ENCODE measurements around the gene SLCO3A1.

DNA sequence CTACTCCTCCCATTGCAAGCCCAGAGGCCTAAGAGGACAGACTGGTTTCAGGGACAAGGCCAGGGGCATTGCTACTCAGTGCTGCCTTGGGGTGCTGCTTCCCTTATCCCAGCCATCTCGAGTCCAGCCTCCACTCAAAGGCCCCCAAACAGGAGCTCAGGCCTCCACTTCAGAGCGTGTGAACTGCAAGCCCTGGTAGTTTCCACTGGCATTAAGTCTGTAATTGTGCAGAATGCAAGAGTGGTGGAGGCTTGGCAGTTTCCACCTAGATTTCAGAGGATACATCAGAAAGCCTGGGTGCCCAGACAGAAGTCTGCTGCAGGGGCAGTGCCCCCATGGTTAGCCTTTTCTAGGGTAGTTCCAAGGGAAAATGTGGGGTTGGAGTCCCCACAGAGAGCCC lies 347.4 kb downstream of the SLCO3A1 start:
- no peak for TF ChIP-seq POLR2A (IDR thresholded peaks at IDR 0.05)
- TF ChIP-seq POLR2AphosphoS5 (IDR thresholded peaks at IDR 0.05), result no peak
- no peak for TF ChIP-seq CTCF (IDR thresholded peaks at IDR 0.05)
